ENCODE results near the gene ITGA3.

- TF ChIP-seq EZH2 (IDR thresholded peaks at IDR 0.05; ENCODE audit: borderline replicate concordance, low read depth, low read length, poor library complexity, severe bottlenecking) (no peak), CTCF (conservative IDR thresholded peaks at IDR 0.05; ENCODE audit: low read depth, low read length) (no peak)
These were observed 8.5 kb downstream of the ITGA3 start for GRCh38 chr17:50064253-50065001.

Measured in A673 (cell line).